NCI-H1436 (cell line): ENCODE results near the gene CRYBG2.

Experiments
- DNase-seq: peaks from one replicate; lab custom pipeline; 2025; lab: John Stamatoyannopoulos, UW

CRYBG2 gene

GRCh38 chr1:26368486-26368885 is 14.6 kb upstream of the CRYBG2 start:
- no peak for DNase-seq

- DNase-seq = no peak
Measured at GRCh38 chr1:26368006-26368405, 14.1 kb upstream of the CRYBG2 start.

- DNase-seq = no peak
Measured at GRCh38 chr1:26367441-26367840, 13.5 kb upstream of the CRYBG2 start.

GRCh38 chr1:26364956-26365355 is 11.0 kb upstream of the CRYBG2 start:
- DNase-seq = no peak

- peak; percentile 67 for DNase-seq
Measured at GRCh38 chr1:26363549-26364448, 9.9 kb upstream of the CRYBG2 start.

- DNase-seq = no peak
Measured at GRCh38 chr1:26362331-26362730, 8.4 kb upstream of the CRYBG2 start.

- DNase-seq = no peak
Measured at GRCh38 chr1:26361605-26362122, 7.7 kb upstream of the CRYBG2 start.

- no peak for DNase-seq
Measured at GRCh38 chr1:26360807-26361604, 7.1 kb upstream of the CRYBG2 start.

- no peak for DNase-seq
Measured at GRCh38 chr1:26359981-26360806, 6.3 kb upstream of the CRYBG2 start.

GRCh38 chr1:26358411-26359384 is 4.8 kb upstream of the CRYBG2 start:
- no peak for DNase-seq

GRCh38 chr1:26357121-26357602 is 3.2 kb upstream of the CRYBG2 start:
- DNase-seq = no peak

- DNase-seq = no peak
Measured at GRCh38 chr1:26356106-26356505, 2.2 kb upstream of the CRYBG2 start.

- no peak for DNase-seq
Measured at GRCh38 chr1:26354972-26355371, 1.0 kb upstream of the CRYBG2 start.

GRCh38 chr1:26353210-26353859 is 595 bp downstream of the CRYBG2 start:
- no peak for DNase-seq

- DNase-seq = no peak
Measured at GRCh38 chr1:26352338-26352679, 1.6 kb downstream of the CRYBG2 start.

GRCh38 chr1:26351590-26352337 is 2.2 kb downstream of the CRYBG2 start:
- DNase-seq = no peak

GRCh38 chr1:26350701-26351589 is 3.0 kb downstream of the CRYBG2 start:
- DNase-seq = no peak

- DNase-seq = no peak
Measured at GRCh38 chr1:26350343-26350700, 3.6 kb downstream of the CRYBG2 start.

- DNase-seq = no peak
Measured at GRCh38 chr1:26349877-26350244, 4.1 kb downstream of the CRYBG2 start.
